Ovary (tissue), 3 donors: Measurements from ENCODE around the gene IL27RA.

Experiments
- CTCF ChIP-seq, 3 donors: fragments of 450-650 bp in 2 of 3; fragments of 200-600 bp in 1 of 3; IDR thresholded peaks; one replicate each; pipeline versions ENCODE4 v1.5.1 to v1.8.0; 2016 to 2022; ENCODE audit warnings: antibody characterized with exemption in 3 of 3, mild to moderate bottlenecking in 1 of 3
- EP300 ChIP-seq: sonication (generic); formaldehyde crosslinking; IDR thresholded peaks from one replicate; pipeline ENCODE4 v1.6.1; 2017; ENCODE audit warnings: antibody characterized with exemption
- donor health status: DM: no; HTN: no; CAD: no.

GRCh38 chr19:13981988-13982501, 49.5 kb upstream of the IL27RA start:
- no peak for TF ChIP-seq CTCF (IDR thresholded peaks at IDR 0.05)
- no peak for TF ChIP-seq EP300
